ENCODE measurements around the gene PACS1.

DNA sequence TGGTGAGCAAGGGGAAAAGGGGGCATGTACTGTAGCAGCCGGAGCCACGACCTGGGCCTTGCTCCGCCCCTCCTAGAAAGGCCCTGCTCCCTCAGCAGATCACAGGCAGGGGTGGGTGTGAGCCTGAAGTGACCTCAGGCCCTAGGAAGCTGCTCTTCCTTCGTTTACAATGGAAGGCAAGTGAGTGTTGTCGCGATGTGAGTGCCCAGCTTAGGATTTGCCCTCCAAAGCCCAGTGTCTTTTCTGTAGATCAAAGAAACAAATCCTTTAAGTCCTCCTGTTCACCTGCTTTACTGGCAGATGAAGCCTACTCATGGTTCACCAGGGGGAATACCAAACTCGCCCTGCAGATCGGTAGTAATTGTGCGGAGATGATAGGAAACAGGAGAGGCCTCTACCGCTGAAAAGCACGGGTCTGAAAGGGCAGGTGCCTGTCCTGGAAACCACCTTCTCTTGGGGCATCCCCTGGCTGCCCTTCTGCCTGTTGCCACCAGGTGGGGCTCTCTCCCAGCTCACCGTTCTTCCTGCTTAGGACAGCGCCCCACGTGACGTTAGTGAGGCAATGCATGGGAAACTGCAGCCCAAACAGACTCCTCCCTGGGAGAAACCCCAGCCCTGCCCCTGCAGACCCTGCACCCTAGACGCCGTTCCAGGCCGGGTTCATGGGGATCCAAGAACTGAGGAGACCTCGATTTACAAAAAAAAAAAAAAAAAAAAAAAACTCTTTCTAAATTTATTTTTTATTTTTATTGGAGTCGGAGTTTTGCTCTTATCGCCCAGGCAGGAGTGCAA is 152.5 kb downstream of the PACS1 start:
- TF ChIP-seq, protein P1, sequence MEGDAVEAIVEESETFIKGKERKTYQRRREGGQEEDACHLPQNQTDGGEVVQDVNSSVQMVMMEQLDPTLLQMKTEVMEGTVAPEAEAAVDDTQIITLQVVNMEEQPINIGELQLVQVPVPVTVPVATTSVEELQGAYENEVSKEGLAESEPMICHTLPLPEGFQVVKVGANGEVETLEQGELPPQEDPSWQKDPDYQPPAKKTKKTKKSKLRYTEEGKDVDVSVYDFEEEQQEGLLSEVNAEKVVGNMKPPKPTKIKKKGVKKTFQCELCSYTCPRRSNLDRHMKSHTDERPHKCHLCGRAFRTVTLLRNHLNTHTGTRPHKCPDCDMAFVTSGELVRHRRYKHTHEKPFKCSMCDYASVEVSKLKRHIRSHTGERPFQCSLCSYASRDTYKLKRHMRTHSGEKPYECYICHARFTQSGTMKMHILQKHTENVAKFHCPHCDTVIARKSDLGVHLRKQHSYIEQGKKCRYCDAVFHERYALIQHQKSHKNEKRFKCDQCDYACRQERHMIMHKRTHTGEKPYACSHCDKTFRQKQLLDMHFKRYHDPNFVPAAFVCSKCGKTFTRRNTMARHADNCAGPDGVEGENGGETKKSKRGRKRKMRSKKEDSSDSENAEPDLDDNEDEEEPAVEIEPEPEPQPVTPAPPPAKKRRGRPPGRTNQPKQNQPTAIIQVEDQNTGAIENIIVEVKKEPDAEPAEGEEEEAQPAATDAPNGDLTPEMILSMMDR (IDR thresholded peaks at IDR 0.05) = peak; percentile 98
- peak; percentile 91 for TF ChIP-seq RAD21 (IDR thresholded peaks at IDR 0.05; ENCODE audit: low read length)
- no peak for TF ChIP-seq EZH2phosphoT487 (IDR thresholded peaks at IDR 0.05; ENCODE audit: borderline replicate concordance, low read depth)
- peak; percentile 69 for TF ChIP-seq RCOR1 (IDR thresholded peaks at IDR 0.05; ENCODE audit: low read length)
- TF ChIP-seq, protein P2, sequence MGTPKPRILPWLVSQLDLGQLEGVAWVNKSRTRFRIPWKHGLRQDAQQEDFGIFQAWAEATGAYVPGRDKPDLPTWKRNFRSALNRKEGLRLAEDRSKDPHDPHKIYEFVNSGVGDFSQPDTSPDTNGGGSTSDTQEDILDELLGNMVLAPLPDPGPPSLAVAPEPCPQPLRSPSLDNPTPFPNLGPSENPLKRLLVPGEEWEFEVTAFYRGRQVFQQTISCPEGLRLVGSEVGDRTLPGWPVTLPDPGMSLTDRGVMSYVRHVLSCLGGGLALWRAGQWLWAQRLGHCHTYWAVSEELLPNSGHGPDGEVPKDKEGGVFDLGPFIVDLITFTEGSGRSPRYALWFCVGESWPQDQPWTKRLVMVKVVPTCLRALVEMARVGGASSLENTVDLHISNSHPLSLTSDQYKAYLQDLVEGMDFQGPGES (IDR thresholded peaks at IDR 0.05; ENCODE audit: low read depth, low read length) = no peak
- TF ChIP-seq, protein P3, sequence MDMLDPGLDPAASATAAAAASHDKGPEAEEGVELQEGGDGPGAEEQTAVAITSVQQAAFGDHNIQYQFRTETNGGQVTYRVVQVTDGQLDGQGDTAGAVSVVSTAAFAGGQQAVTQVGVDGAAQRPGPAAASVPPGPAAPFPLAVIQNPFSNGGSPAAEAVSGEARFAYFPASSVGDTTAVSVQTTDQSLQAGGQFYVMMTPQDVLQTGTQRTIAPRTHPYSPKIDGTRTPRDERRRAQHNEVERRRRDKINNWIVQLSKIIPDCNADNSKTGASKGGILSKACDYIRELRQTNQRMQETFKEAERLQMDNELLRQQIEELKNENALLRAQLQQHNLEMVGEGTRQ (IDR thresholded peaks at IDR 0.05; ENCODE audit: borderline replicate concordance, low read depth, low read length) = peak; percentile 77
- no peak for TF ChIP-seq JUND (IDR thresholded peaks at IDR 0.05)
- TF ChIP-seq YY1 (IDR thresholded peaks at IDR 0.05; ENCODE audit: low read depth) = no peak
- TF ChIP-seq CHD2 (IDR thresholded peaks at IDR 0.05; ENCODE audit: low read length, partially characterized antibody) = peak; percentile 61
- TF ChIP-seq EP300 (IDR thresholded peaks at IDR 0.05; ENCODE audit: borderline replicate concordance in 1 of 2, low read depth in 1 of 2, low read length in 1 of 2) = no peak
- no peak for TF ChIP-seq TAF1 (IDR thresholded peaks at IDR 0.05; ENCODE audit: borderline replicate concordance, low read depth, low read length)
- TF ChIP-seq, protein P4, sequence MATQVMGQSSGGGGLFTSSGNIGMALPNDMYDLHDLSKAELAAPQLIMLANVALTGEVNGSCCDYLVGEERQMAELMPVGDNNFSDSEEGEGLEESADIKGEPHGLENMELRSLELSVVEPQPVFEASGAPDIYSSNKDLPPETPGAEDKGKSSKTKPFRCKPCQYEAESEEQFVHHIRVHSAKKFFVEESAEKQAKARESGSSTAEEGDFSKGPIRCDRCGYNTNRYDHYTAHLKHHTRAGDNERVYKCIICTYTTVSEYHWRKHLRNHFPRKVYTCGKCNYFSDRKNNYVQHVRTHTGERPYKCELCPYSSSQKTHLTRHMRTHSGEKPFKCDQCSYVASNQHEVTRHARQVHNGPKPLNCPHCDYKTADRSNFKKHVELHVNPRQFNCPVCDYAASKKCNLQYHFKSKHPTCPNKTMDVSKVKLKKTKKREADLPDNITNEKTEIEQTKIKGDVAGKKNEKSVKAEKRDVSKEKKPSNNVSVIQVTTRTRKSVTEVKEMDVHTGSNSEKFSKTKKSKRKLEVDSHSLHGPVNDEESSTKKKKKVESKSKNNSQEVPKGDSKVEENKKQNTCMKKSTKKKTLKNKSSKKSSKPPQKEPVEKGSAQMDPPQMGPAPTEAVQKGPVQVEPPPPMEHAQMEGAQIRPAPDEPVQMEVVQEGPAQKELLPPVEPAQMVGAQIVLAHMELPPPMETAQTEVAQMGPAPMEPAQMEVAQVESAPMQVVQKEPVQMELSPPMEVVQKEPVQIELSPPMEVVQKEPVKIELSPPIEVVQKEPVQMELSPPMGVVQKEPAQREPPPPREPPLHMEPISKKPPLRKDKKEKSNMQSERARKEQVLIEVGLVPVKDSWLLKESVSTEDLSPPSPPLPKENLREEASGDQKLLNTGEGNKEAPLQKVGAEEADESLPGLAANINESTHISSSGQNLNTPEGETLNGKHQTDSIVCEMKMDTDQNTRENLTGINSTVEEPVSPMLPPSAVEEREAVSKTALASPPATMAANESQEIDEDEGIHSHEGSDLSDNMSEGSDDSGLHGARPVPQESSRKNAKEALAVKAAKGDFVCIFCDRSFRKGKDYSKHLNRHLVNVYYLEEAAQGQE (IDR thresholded peaks at IDR 0.05; ENCODE audit: low read depth, low read length) = peak; percentile 36; the same call in 1 of the 2 replicates

Measured in SK-N-SH (cell line).